Erythroblast (primary cell): ENCODE data around the gene RPL12.
"Not testable (repeated sequence)": the region's sequence is repeated elsewhere in the genome, so short reads cannot be mapped to it uniquely, and the experiment has no call there.

Experiments used
- DNase-seq, 2 experiments: peaks; one replicate each; lab custom pipeline; 2025; lab: John Stamatoyannopoulos, UW
- GATA1 ChIP-seq: IDR thresholded peaks from 2 replicates; pipeline ENCODE4 v1.6.1; 2011; ENCODE audit warnings: low read depth, mild to moderate bottlenecking, control low read depth, low read length, moderate library complexity
- POLR2A ChIP-seq: IDR thresholded peaks from 2 replicates; pipeline ENCODE4 v1.6.1; 2011; ENCODE audit warnings: mild to moderate bottlenecking, low read length

RPL12 gene

DNA sequence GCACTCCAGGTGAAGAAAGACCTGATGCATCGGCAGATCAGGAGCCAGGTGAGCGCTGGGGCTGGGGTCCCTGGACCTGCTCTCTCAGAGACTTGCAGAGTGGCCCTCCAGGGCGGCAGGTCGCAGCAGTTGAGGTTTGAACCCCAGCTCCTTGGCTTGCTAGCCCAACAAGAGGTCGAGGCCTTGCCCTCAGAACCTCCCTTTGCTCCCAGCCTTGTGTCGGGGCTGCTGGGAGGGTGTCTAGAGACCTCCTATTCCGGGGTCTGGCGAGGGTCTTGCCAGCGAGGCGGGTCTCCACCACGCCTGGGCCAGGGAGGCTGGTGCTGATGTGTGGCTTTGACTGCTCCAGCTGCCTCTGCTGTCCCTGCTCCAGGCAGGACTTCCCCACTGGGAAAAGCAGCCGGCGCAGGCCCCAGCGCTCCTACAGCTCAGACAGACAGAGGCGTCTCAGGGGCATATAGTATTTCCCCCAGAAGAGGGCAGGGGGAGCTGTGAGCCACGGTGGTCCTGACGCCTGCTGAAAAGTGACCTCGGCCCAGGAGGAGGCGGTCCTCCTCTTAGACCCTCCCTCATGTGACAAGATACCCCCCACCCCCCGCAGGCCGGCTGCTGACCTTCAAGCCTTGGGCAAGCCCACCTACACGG lies 38.4 kb upstream of the RPL12 start:
- no peak for DNase-seq
- no peak for TF ChIP-seq POLR2A
- TF ChIP-seq GATA1 = no peak

DNA sequence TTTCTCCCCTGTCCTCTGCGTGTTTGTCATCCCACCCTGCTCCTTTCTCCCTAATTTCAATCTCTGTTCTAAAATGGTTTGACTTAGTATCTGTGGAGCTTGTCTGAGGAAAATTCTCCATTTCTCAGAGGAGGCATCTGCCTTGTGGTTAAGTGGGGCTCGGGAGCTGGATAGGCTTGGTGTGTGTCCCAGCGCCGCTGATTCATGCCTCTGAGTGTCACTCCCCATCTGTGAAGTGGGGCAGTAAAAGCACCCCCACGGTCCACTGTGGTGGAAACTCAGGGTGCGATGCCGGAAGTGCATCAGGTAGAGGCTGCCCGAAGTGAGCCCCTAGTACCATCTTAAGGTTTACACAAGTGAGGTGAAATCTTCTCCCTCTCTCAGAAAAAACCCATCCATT lies 37.7 kb upstream of the RPL12 start:
- DNase-seq = no peak
- TF ChIP-seq POLR2A (no peak), GATA1 (no peak)

DNA sequence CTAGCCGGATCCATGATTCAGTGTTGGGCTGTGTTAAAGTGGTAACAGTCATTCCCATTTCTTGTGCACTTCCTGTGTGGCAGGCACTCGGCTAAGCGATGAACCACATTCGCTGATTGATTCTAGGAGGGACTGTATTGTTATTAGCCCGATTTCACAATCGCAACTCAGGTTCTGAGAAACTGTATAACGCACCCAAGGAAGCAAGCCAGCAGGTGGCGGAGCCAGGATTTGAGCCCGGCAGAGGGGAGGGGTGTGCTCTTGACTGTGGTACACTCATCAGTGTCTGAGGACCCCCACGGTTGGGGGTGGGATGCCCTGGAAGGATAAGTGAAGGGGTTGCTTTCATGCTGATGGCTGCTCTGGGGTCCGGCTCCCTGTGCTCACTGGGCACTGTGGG lies 34.8 kb upstream of the RPL12 start:
- TF ChIP-seq POLR2A = no peak
- TF ChIP-seq GATA1 = no peak

DNA sequence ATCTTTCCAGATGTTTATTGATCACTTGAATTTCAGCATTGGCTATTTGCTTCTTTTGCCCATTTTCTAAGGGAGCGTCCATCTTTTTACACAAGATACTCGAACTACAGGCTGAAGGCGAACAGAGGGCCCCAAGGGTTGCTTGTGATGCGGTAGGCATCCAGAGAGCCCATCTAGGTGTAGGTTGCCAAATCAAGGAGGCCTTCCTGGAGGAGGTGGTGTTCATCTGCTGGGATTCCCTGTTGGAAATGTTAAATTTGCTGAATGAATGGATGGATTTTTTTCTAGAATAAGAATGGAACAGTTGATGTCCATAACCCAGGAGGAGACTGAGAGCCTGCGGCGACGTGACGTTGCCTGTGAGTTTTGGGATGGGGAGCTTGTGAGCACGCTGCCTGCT lies 31.5 kb upstream of the RPL12 start:
- DNase-seq = no peak
- TF ChIP-seq POLR2A (no peak), GATA1 (no peak)

More for the DNA sequence above, 34.8 kb upstream of the RPL12 start:
- DNase-seq = no peak

DNA sequence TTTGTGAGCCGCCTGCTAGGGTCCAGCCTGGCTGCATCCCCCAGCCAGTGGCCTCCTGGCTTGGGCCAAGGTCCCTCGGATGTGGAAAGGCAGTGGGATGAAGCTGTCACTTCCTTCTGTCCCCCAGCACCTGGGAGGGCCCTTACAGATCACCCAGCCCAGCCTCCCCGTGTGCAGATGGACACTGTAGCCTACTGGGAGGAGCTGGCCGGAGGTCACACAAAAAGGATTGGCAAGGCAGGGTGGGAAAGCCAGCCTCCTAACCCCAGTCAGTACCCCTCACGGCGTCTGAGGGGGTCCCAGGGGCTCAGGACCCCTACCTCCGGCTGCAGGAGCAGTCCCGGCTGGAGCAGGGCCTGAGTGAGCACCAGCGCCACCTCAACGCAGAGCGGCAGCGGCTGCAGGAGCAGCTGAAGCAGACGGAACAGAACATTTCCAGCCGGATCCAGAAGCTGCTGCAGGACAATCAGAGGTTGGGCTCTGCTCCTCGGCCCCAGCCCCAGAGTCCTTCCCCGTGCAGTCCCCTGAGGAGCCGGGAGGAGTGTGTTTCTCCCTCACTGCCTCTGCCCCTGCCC lies 28.4 kb upstream of the RPL12 start:
- TF ChIP-seq GATA1 (no peak), POLR2A (no peak)
- no peak for DNase-seq

DNA sequence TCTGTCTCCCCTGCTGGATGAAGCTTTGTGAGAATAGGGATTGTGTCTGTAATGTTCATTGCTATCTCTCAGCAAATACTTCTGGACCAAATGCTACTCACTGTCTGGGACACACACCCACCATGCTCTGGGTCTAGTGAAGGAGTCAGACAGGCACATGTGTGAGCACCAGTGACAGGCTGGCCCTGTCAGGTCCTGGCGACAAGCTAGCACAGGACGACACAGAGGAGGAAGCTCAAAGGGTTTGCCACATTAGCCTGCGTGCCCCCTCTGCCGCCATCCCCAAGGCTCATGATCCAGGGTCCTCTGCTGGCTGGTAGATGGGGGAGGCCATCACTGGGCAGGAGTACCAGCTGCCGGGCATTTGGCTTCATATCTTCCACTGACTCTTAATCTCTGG lies 23.4 kb upstream of the RPL12 start:
- TF ChIP-seq POLR2A (no peak), GATA1 (no peak)
- no peak for DNase-seq

DNA sequence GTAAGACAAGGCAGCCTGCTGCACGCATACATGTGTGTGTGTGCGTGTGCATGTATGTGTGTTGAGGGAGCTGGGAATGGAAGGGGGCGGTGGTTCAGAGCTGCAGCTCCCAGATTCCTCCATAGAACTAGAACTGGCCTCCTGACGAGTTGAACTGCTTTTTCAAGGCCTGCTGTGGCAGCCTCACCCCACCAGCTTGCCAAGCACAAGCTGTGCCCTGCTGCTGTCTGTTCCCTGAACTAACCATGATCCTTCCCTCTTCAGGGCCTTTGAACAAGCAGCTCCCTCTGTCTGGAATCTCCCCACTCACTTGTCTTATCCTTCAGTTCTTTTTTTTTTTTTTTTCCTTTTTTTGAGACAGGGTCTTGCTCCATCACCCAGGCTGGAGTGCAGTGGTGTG lies 22.7 kb upstream of the RPL12 start:
- no peak for TF ChIP-seq GATA1
- TF ChIP-seq POLR2A = no peak

DNA sequence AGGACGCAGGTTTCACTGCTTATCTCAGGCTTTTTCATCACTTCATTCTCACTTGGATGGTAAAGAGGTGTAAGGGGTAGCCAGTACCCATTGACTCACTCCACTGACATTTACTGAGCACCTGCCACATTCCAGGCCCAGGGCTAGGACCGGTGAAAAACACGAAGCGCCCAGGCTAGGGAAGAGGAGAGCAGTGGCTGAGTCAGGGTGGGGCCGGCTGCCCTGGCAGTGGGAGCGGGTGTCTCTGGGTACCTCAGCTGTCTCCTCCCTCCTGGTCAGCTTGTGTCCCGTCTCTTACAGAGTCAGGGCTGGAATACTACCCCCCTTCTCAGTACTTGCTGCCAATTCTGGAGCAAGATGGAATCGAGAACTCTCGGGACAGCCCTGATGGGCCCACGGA lies 22.3 kb upstream of the RPL12 start:
- TF ChIP-seq GATA1 = no peak
- no peak for TF ChIP-seq POLR2A
- no peak for DNase-seq

More for the DNA sequence above, 22.7 kb upstream of the RPL12 start:
- DNase-seq = no peak

DNA sequence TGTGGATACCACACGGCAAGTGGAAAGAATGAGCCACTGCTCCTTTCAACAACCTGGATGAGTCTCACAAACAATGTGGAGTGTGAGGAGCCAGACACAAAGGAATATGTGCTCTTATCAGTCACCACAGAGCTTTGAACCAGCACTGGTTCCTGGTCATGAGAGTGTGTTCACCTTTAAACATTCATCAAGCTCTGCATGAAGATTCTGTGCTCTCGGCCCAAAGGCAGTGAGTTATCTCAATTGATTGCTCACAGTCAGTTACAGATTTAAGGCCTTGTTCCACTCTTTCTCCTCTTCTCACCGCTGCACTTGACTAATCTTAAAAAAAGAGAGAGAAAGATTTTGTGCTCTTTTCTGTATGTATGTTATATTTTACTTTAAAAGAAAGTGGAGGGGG lies 19.5 kb upstream of the RPL12 start:
- DNase-seq = no peak
- TF ChIP-seq POLR2A = no peak
- TF ChIP-seq GATA1 = no peak

DNA sequence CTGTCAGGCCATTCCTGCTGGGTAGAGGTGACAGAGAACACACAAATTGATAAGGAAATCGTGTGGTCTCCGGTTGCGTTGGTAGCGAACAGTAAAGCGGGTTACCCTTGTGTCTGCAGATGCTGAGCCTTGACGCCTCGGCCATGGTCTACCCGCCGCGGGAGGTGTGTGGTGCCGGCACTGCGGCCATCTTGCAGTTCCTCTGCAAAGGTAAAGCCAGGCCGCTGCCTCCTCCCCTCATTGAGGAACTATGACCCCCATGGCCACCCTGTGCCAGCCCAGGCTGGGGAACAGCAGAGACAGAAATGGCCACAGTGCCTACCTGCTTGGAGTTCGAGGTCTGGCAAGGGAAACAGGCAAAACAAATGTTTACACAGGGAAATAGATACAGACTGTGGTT lies 16.4 kb upstream of the RPL12 start:
- TF ChIP-seq POLR2A = no peak
- no peak for TF ChIP-seq GATA1
- DNase-seq = no peak

DNA sequence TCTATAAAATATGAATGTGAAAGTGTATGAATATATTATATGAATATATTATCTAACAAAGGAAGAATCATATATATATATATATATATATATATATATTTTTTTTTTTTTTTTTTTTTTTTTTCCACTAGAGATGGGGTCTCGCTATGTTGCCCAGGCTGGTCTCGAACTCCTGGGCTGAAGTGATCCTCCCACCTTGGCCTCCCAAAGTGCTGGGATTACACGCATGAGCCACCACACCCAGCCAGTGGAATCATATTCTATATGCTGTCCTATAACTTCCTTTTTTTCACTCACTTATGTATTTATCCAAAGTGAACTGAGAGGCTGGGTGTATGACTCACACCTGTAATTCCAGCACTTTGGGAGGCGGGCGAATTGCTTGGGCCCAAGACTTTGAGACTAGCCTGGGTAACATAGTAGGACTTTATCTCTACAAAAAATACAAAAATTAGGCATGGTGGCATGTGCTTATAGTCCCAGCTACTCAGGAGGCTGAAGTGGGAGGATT lies 15.3 kb upstream of the RPL12 start:
- not testable (repeated sequence) for DNase-seq

DNA sequence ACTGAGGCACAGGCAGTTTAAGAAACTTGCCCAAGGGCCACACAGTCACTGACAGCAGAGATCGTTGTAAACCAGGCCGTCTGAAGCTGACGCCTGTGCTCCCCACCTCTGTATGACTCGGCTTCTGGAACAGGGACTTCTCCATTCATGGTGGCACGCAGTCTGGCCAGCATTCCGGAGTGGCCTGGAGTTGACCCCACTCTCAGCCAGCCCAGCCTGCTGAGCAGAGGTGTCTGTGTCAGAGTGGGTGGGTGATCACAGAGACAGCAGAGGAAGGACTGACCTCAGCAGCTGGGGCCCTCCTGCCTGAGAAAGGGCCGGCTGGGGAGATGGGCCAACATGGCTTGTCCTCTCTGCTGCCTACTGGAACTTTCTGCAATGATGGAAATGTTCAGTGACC lies 12.7 kb upstream of the RPL12 start:
- TF ChIP-seq POLR2A (no peak), GATA1 (no peak)
- no peak for DNase-seq

DNA sequence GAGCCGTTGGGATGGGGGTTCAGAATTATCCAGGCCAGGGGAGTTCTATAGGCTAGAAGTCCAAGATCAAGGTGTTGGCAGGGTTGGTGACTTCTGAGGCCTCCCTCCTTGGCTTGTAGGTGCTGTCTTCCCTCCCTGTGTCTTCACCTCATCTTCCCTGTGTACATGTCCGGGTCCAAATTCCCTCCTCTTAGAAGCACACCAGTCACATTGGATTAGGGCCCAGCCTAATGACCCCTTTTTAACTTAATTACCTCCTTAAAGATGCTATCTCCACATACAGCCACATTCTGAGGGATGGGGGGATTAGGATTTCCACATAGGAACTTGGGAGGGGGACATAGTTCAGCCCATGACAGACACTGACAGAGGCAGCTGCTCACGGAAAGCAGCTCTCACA lies 12.2 kb upstream of the RPL12 start:
- no peak for DNase-seq
- TF ChIP-seq POLR2A = no peak

DNA sequence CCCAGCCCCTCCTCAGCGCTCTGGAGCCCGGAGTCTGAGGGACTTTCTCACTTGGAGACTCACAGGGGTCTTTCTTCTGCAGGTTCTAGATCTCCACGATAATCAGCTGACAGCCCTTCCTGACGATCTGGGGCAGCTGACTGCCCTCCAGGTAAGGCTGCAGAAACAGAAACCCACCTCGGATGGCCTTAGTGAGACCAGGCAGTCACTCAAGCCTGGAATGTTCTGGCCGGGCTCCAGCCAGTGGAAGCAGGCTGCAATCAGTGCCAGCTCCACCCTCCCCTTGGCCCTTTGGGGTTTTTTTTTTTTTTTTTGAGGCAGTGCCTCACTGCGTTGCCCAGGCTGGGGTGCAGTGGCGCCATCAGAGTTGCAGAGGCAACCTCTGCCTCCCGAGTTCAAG lies 7.7 kb upstream of the RPL12 start:
- no peak for DNase-seq
- TF ChIP-seq POLR2A = no peak
- TF ChIP-seq GATA1 = no peak
